IMR-90 (cell line): Measurements from ENCODE around the gene STK40. TPM values are rescaled to one million over a fixed set of nuclear protein-coding genes. Genes with fewer than 3 reads are reported as not detected.
A peak's percentile ranks its signal among the peaks of the same experiment; 100 is the strongest.

ENCODE experiments used
- ATAC-seq: fragments of 200-7000 bp; cut with Tn5 transposase; 2 replicates; pipeline ENCODE4 v1.9.1; 2020; ENCODE audit warnings: low read depth, mild to moderate bottlenecking, moderate library complexity
- BruUV-seq: library from RNA; stranded (reverse); fragments of 400-500 nt; replicated peaks from 2 replicates; lab custom pipeline; 2021; lab: Mats Ljungman, UMichigan
- CTCF ChIA-PET: fragments of 300-600 bp; formaldehyde crosslinking; extraction: SDS; loops from one replicate; lab custom pipeline; 2021; ENCODE audit warnings: antibody characterized with exemption; lab: Yijun Ruan, JAX
- POLR2A ChIA-PET: fragments of 300-600 bp; sonication (Branson Sonifier 250); formaldehyde crosslinking; loops from one replicate; lab custom pipeline; 2022; ENCODE audit warnings: antibody characterized with exemption; ENCODE audit not compliant: unreplicated experiment; lab: Charles Lee
- DNase-seq: peaks from one replicate; pipeline ENCODE4 v3.0.0; 2013
- H2AFZ ChIP-seq: replicated peaks from 2 replicates; pipeline ENCODE3; 2013; ENCODE audit warnings: low read length, mild to moderate bottlenecking; ENCODE audit not compliant: poor library complexity
- H2AK5ac ChIP-seq: 2 replicates; pipeline ENCODE4 v1.6.1; 2013; ENCODE audit warnings: low read depth, low read length, inconsistent platforms
- H2AK9ac ChIP-seq: replicated peaks from 2 replicates; pipeline ENCODE3; 2013; ENCODE audit warnings: mild to moderate bottlenecking, low read depth, low read length, moderate library complexity; ENCODE audit not compliant: poor library complexity
- H2BK120ac ChIP-seq: 2 replicates; pipeline ENCODE4 v1.6.1; 2013; ENCODE audit warnings: low read depth, low read length, inconsistent platforms
- H2BK15ac ChIP-seq: 3 replicates; pipeline ENCODE4 v1.6.1; 2013; ENCODE audit warnings: low read depth, low read length, inconsistent platforms
- H2BK20ac ChIP-seq: 2 replicates; pipeline ENCODE4 v1.6.1; 2013; ENCODE audit warnings: low read depth, mild to moderate bottlenecking, inconsistent platforms, low read length, moderate library complexity
- H2BK5ac ChIP-seq: 2 replicates; pipeline ENCODE4 v1.6.1; 2013; ENCODE audit warnings: mild to moderate bottlenecking, low read depth, low read length, inconsistent platforms; ENCODE audit not compliant: poor library complexity, severe bottlenecking
- H3K14ac ChIP-seq: replicated peaks from 2 replicates; pipeline ENCODE4 v1.6.1; 2013; ENCODE audit warnings: low read depth, low read length, inconsistent platforms
- H3K18ac ChIP-seq: 2 replicates; pipeline ENCODE4 v1.6.1; 2013; ENCODE audit warnings: low read depth, low read length, control low read depth
- H3K23ac ChIP-seq: 2 replicates; pipeline ENCODE4 v1.6.1; 2013; ENCODE audit warnings: low read depth, low read length, inconsistent platforms
- H3K27ac ChIP-seq: 2 replicates; pipeline ENCODE4 v1.5.1; 2013; ENCODE audit warnings: mild to moderate bottlenecking, control low read depth, low read length; ENCODE audit not compliant: insufficient read depth
- H3K27me3 ChIP-seq: 2 replicates; pipeline ENCODE4 v1.6.1; 2013; ENCODE audit warnings: low read length; ENCODE audit not compliant: control insufficient read depth, insufficient read depth
- H3K36me3 ChIP-seq: 2 replicates; pipeline ENCODE4 v1.6.1; 2013; ENCODE audit warnings: low read length, mixed read lengths; ENCODE audit not compliant: control insufficient read depth, insufficient read depth
- H3K4ac ChIP-seq: 2 replicates; pipeline ENCODE4 v1.6.1; 2013; ENCODE audit warnings: low read depth, low read length, inconsistent platforms
- H3K4me1 ChIP-seq: 2 replicates; pipeline ENCODE4 v1.6.1; 2013; ENCODE audit warnings: low read length, mixed read lengths; ENCODE audit not compliant: control insufficient read depth, insufficient read depth
- H3K4me2 ChIP-seq: 2 replicates; pipeline ENCODE4 v1.6.1; 2013; ENCODE audit warnings: low read depth, mild to moderate bottlenecking, control low read depth, low read length, moderate library complexity
- H3K4me3 ChIP-seq: 2 replicates; pipeline ENCODE4 v1.5.1; 2013; ENCODE audit warnings: low read depth, mild to moderate bottlenecking, control low read depth, low read length, moderate library complexity; ENCODE audit not compliant: insufficient read depth
- H3K56ac ChIP-seq: 2 replicates; pipeline ENCODE4 v1.6.1; 2013; ENCODE audit warnings: low read length, inconsistent platforms; ENCODE audit not compliant: insufficient read depth; ENCODE audit errors: extremely low read depth
- H3K79me1 ChIP-seq, 2 experiments: 2 replicates each; pipeline ENCODE4 v1.6.1; 2013; ENCODE audit warnings: low read length in 2 of 2, inconsistent platforms in 1 of 2, low read depth in 1 of 2
- H3K9ac ChIP-seq: 2 replicates; pipeline ENCODE4 v1.6.1; 2013; ENCODE audit warnings: low read depth, low read length, control low read depth
- H3K9me1 ChIP-seq: 2 replicates; pipeline ENCODE4 v1.6.1; 2013; ENCODE audit warnings: low read length, inconsistent platforms; ENCODE audit not compliant: insufficient read depth
- H3K9me3 ChIP-seq: 2 replicates; pipeline ENCODE4 v1.6.1; 2013; ENCODE audit warnings: low read length; ENCODE audit not compliant: control insufficient read depth, insufficient read depth
- H4K20me1 ChIP-seq: 2 replicates; pipeline ENCODE4 v1.6.1; 2013; ENCODE audit warnings: low read length, inconsistent platforms; ENCODE audit not compliant: insufficient read depth
- H4K5ac ChIP-seq: 2 replicates; pipeline ENCODE4 v1.6.1; 2013; ENCODE audit warnings: mild to moderate bottlenecking, low read depth, low read length, control low read depth
- H4K8ac ChIP-seq, 2 experiments: 2 replicates each; pipeline ENCODE4 v1.6.1; 2013; ENCODE audit warnings: low read depth in 2 of 2, low read length in 2 of 2, control low read depth in 1 of 2, inconsistent platforms in 1 of 2
- H4K91ac ChIP-seq: 2 replicates; pipeline ENCODE4 v1.6.1; 2013; ENCODE audit warnings: low read depth, low read length, inconsistent platforms; ENCODE audit not compliant: insufficient read depth
- BHLHE40 ChIP-seq: fragments of 150-350 bp; IDR thresholded peaks from 2 replicates; pipeline ENCODE4 v1.6.1; 2016; ENCODE audit warnings: mild to moderate bottlenecking, low read depth, low read length
- CTCF ChIP-seq: conservative IDR thresholded peaks from 2 replicates; pipeline ENCODE4 v1.5.1; 2012; ENCODE audit warnings: mild to moderate bottlenecking, low read depth, low read length, improper control_type of control experiment
- ELK1 ChIP-seq: fragments of 150-350 bp; IDR thresholded peaks from 2 replicates; pipeline ENCODE4 v1.6.1; 2016; ENCODE audit warnings: low read depth, mild to moderate bottlenecking, low read length, moderate library complexity, borderline replicate concordance
- FOS ChIP-seq: fragments of 150-350 bp; IDR thresholded peaks from 2 replicates; pipeline ENCODE4 v1.6.1; 2016; ENCODE audit warnings: low read depth, low read length
- MAFK ChIP-seq: IDR thresholded peaks from 2 replicates; pipeline ENCODE4 v1.6.1; 2012; ENCODE audit warnings: low read depth, low read length, improper control_type of control experiment
- MAZ ChIP-seq: IDR thresholded peaks from 2 replicates; pipeline ENCODE4 v1.6.1; 2012; ENCODE audit warnings: low read depth, mild to moderate bottlenecking, low read length, improper control_type of control experiment, moderate library complexity, borderline replicate concordance
- MXI1 ChIP-seq: IDR thresholded peaks from 2 replicates; pipeline ENCODE4 v1.6.1; 2012; ENCODE audit warnings: low read depth, mild to moderate bottlenecking, low read length, moderate library complexity, borderline replicate concordance
- NFE2L2 ChIP-seq: fragments of 150-350 bp; IDR thresholded peaks from 2 replicates; pipeline ENCODE4 v1.6.1; 2016; ENCODE audit warnings: low read depth, mild to moderate bottlenecking, low read length
- POLR2A ChIP-seq: IDR thresholded peaks from 2 replicates; pipeline ENCODE4 v1.6.1; 2012; ENCODE audit warnings: mild to moderate bottlenecking, low read depth, low read length
- RCOR1 ChIP-seq: IDR thresholded peaks from 2 replicates; pipeline ENCODE4 v1.6.1; 2012; ENCODE audit warnings: mild to moderate bottlenecking, low read length, improper control_type of control experiment; ENCODE audit not compliant: insufficient replicate concordance
- SMC3 ChIP-seq: fragments of 150-350 bp; IDR thresholded peaks from 2 replicates; pipeline ENCODE4 v1.6.1; 2016; ENCODE audit warnings: low read depth, mild to moderate bottlenecking, antibody characterized with exemption, low read length, moderate library complexity
- WGBS, 2 experiments: methylation state at CpG; one replicate each; pipeline versions ENCODE4 v1.1.5 to v1.1.7; 2013; ENCODE audit warnings: missing lambda C conversion rate in 2 of 2; ENCODE audit not compliant: insufficient read length in 1 of 2; ENCODE audit errors: extremely low coverage in 2 of 2; 5-methylcytosine and 5-hydroxymethylcytosine counted together
- dilution Hi-C: fragments of 300-500 bp; cut with HindIII; formaldehyde crosslinking; loops from one replicate; pipeline ENCODE4 v1.14.3; 2018; ENCODE audit warnings: low sequenced_read_pairs; ENCODE audit not compliant: unreplicated experiment
- in situ Hi-C: fragments of 300-500 bp; cut with MboI; formaldehyde crosslinking; loops from 3 replicates; pipeline ENCODE4 v1.14.3; 2019; ENCODE audit warnings: low sequenced_read_pairs, inconsistent platforms, mixed read lengths
- intact Hi-C: fragments of 100-400 bp; cut with micrococcal nuclease; formaldehyde crosslinking; loops from 2 replicates; pipeline ENCODE4 v1.10.0; 2022
- polyA plus RNA-seq, 3 experiments: library from polyadenylated mRNA; depleted of rRNA; stranded (reverse); fragments of >200 nt; gene quantifications; 2 replicates each; pipeline ENCODE4 v1.2.3, GENCODE V29; 2012; ENCODE audit warnings: low replicate concordance in 1 of 3
- total RNA-seq: library from RNA; depleted of rRNA; stranded (reverse); fragments of >200 nt; gene quantifications from 2 replicates; pipeline ENCODE4 v1.2.3, GENCODE V29; 2012

The STK40 gene
- total and polyA plus RNA-seq, 2 of the 4 experiments (the other 2 are of a cell fraction) = 16.0 to 29.9 TPM

- dilution Hi-C loops (no loop called here), intact Hi-C loops (loop anchor here (5.0 kb wide), 1 partner anchor 45 kb away; the partner anchor contains the start of gene EVA1B), in situ Hi-C loops (no loop called here)
- Histone ChIP-seq H3K4me3 (no peak overlapping the region), H2BK15ac (no peak overlapping the region), H2BK120ac (no peak overlapping the region), H4K8ac (no peak overlapping the region), H3K9me1 (peaks cover 19% of the 10 kb centered on the region), H3K56ac (no peak overlapping the region), H3K79me1 (peaks cover 6 to 75% of the 10 kb centered on the region in 2 experiments; a peak in 2 of 4 replicates), H2AK9ac (peak overlapping the region; percentile 6), H2AK5ac (peak overlapping the region; percentile 17; the same call in 1 of the 2 replicates), H3K4me1 (peaks cover 12% of the 10 kb centered on the region), H3K27ac (no peak overlapping the region; the same call in 1 of the 2 replicates), H3K9ac (no peak overlapping the region), H4K5ac (no peak overlapping the region), H3K27me3 (no peaks in the 10 kb centered on the region), H2AFZ (no peak overlapping the region), H3K14ac (no peak overlapping the region), H2BK20ac (no peak overlapping the region), H3K4me2 (no peak overlapping the region), H4K20me1 (peaks cover 10% of the 10 kb centered on the region; the same call in 1 of the 2 replicates), H4K91ac (no peak overlapping the region), H3K4ac (peak overlapping the region; percentile 47), H3K23ac (no peak overlapping the region), H3K9me3 (no peaks in the 10 kb centered on the region), H2BK5ac (no peak overlapping the region), H3K18ac (no peak overlapping the region), H3K36me3 (peaks cover 17% of the 10 kb centered on the region)
- no TSS peak for BruUV-seq
- TF ChIP-seq MXI1 = no peak
- no peak for TF ChIP-seq SMC3
- no peak for TF ChIP-seq MAFK
- no peak for TF ChIP-seq RCOR1
- TF ChIP-seq MAZ = no peak
- TF ChIP-seq CTCF = no peak
- no peak for TF ChIP-seq FOS
- TF ChIP-seq NFE2L2 = no peak
- no peak for TF ChIP-seq ELK1
- no peak for TF ChIP-seq BHLHE40
- TF ChIP-seq POLR2A = no peak
- DNase-seq (no peak), ATAC-seq (no peak)
- ChIA-PET CTCF (interaction anchor here (1.4 to 2.3 kb wide), 2 partner anchors 16 to 25 kb away, joined by 5 to 15 read pairs; no protein-coding TSS in a partner anchor), POLR2A (no interaction called here)
- WGBS, 2 experiments = 83% methylated on average over 3 of the region's 5 CpGs; no CpG with 5 or more reads in 1 of the 2 experiments
These were observed 18.7 kb downstream of the STK40 start for GRCh38 chr1:36367066-36367465.
